K562 treated with DMSO at 1 percent for 4 hours (cell line): Measurements from ENCODE around the gene TRIM27. TPM values are rescaled to one million over a fixed set of nuclear protein-coding genes. Genes with fewer than 3 reads are reported as not detected.

ENCODE experiments used
- total RNA-seq: library from RNA; unstranded; fragments of 300-600 nt; gene quantifications from 2 replicates; pipeline ENCODE4 v1.2.3, GENCODE V29; 2022; ENCODE audit not compliant: insufficient read depth

TRIM27 gene
- 93.2 and 118 TPM in 2 replicates for total RNA-seq

GRCh38 chr6:28923318-28924102 is at the start of gene TRIM27:
Gene TRIM27 (minus strand): TSS chr6:28923985. CDS start chr6:28923632, 353 bp downstream.

Other genes starting within 250 kb of the TRIM27 start
- gene ZNF311, start 81.3 kb upstream of the TRIM27 start, total RNA-seq = 4.9 and 5.8 TPM in 2 replicates
- gene OR2W1, start 121.2 kb upstream of the TRIM27 start, total RNA-seq = not detected in 2 replicates
- not detected in 2 replicates for gene OR2B3, start 163.3 kb upstream of the TRIM27 start, total RNA-seq
- not detected in 2 replicates for gene OR2J1, start 175.5 kb upstream of the TRIM27 start, total RNA-seq
- gene OR2J3, start 184.1 kb upstream of the TRIM27 start, total RNA-seq = not detected in 2 replicates
- gene OR2J2, start 246.9 kb upstream of the TRIM27 start, total RNA-seq = not detected in 2 replicates